NOMO-1 treated with dmso at 0.1 percent for 144 hours (cell line): ENCODE results near the gene MRPL20.
"Not testable (repeated sequence)": the region's sequence is repeated elsewhere in the genome, so short reads cannot be mapped to it uniquely, and the experiment has no call there.

Experiments
- DNase-seq: peaks from one replicate; lab custom pipeline; 2025; ENCODE audit not compliant: unreplicated experiment; lab: John Stamatoyannopoulos, UW

The MRPL20 gene

GRCh38 chr1:1410238-1410637, 3.1 kb upstream of the MRPL20 start:
- DNase-seq, result not testable (repeated sequence)

GRCh38 chr1:1407636-1408318, 684 bp upstream of the MRPL20 start:
- no peak for DNase-seq

- DNase-seq, result no peak
Measured at GRCh38 chr1:1406101-1406820, 832 bp downstream of the MRPL20 start.

GRCh38 chr1:1403653-1404052, 3.4 kb downstream of the MRPL20 start:
- no peak for DNase-seq

- not testable (repeated sequence) for DNase-seq
Measured at GRCh38 chr1:1402901-1403392, 4.1 kb downstream of the MRPL20 start.

GRCh38 chr1:1402072-1402900, 4.8 kb downstream of the MRPL20 start:
- DNase-seq, result no peak

GRCh38 chr1:1401457-1402010, 5.6 kb downstream of the MRPL20 start:
- no peak for DNase-seq

GRCh38 chr1:1400576-1401456, 6.3 kb downstream of the MRPL20 start:
- no peak for DNase-seq

GRCh38 chr1:1399872-1400575, 7.1 kb downstream of the MRPL20 start:
- DNase-seq, result no peak

- peak; percentile 96 for DNase-seq
Measured at GRCh38 chr1:1399187-1399871, 7.8 kb downstream of the MRPL20 start, which contains the start of gene CCNL2. CCNL2 (minus strand) TSS chr1:1399335; CDS start chr1:1399306, 29 bp downstream.

- DNase-seq, result no peak
Measured at GRCh38 chr1:1398677-1399186, 8.4 kb downstream of the MRPL20 start.

GRCh38 chr1:1397839-1398523, 9.1 kb downstream of the MRPL20 start:
- DNase-seq, result no peak

- no peak for DNase-seq
Measured at GRCh38 chr1:1395166-1395565, 11.9 kb downstream of the MRPL20 start.

GRCh38 chr1:1394116-1394515, 13.0 kb downstream of the MRPL20 start:
- no peak for DNase-seq

- DNase-seq, result no peak
Measured at GRCh38 chr1:1393428-1393827, 13.7 kb downstream of the MRPL20 start.

- no peak for DNase-seq
Measured at GRCh38 chr1:1393014-1393413, 14.1 kb downstream of the MRPL20 start.

GRCh38 chr1:1391225-1391624, 15.9 kb downstream of the MRPL20 start:
- DNase-seq, result no peak

GRCh38 chr1:1390675-1391074, 16.4 kb downstream of the MRPL20 start:
- no peak for DNase-seq
